ENCODE measurements around the gene GMPS. TPM values are rescaled to one million over a fixed set of nuclear protein-coding genes. Genes with fewer than 3 reads are reported as not detected.

Gene GMPS
- total and polyA plus RNA-seq, 2 of the 13 experiments (the other 11 are each of a cell fraction or from before 2014, with no cell fraction given), result 29.6 to 85.5 TPM

GRCh38 chr3:155854141-155854940 is 16.1 kb upstream of the GMPS start, which contains the start of gene SLC33A1 (continued):
- TF ChIP-seq ZNF275 (CRISPR knock-in tag; IDR thresholded peaks at IDR 0.05; ENCODE audit: borderline replicate concordance) (no peak), GABPA (IDR thresholded peaks at IDR 0.05; ENCODE audit: low read depth, low read length) (peak; percentile 98), GABPA (CRISPR knock-in tag; IDR thresholded peaks at IDR 0.05; ENCODE audit: low read depth) (peak; percentile 99), NCOA2 (CRISPR knock-in tag; IDR thresholded peaks at IDR 0.05) (peak; percentile 77), REPIN1 (CRISPR knock-in tag; IDR thresholded peaks at IDR 0.05; ENCODE audit: borderline replicate concordance, low read depth) (peak; percentile 99), PATZ1 (CRISPR knock-in tag; IDR thresholded peaks at IDR 0.05) (peak; percentile 67; the same call in 1 of the 2 replicates), MTA3 (CRISPR knock-in tag; IDR thresholded peaks at IDR 0.05) (no peak), TCF12 (IDR thresholded peaks at IDR 0.05) (no peak), TCF12 (CRISPR knock-in tag; IDR thresholded peaks at IDR 0.05) (no peak), PHF21A (CRISPR knock-in tag; IDR thresholded peaks at IDR 0.05) (peak; percentile 98), ZNF292 (CRISPR knock-in tag; IDR thresholded peaks at IDR 0.05; ENCODE audit: borderline replicate concordance, low read depth) (no peak; the same call in 1 of the 2 replicates), BRF2 (CRISPR knock-in tag; IDR thresholded peaks at IDR 0.05) (peak; percentile 78; the same call in 1 of the 2 replicates), SMAD9 (CRISPR knock-in tag; IDR thresholded peaks at IDR 0.05) (0 out of 2 replicates have a peak, but pooled peaks have one; percentile 50), CHD4 (IDR thresholded peaks at IDR 0.05; ENCODE audit: borderline replicate concordance, low read length) (no peak; the same call in 1 of the 2 replicates), ZNF580 (CRISPR knock-in tag; IDR thresholded peaks at IDR 0.05; ENCODE audit: borderline replicate concordance, low read depth) (peak; percentile 96), SAP130 (CRISPR knock-in tag; IDR thresholded peaks at IDR 0.05; ENCODE audit: low read depth) (peak; percentile 98), RELA (CRISPR knock-in tag; IDR thresholded peaks at IDR 0.05) (no peak), ELK4 (CRISPR knock-in tag; IDR thresholded peaks at IDR 0.05; ENCODE audit: borderline replicate concordance) (0 out of 2 replicates have a peak, but pooled peaks have one; percentile 21), ZC3H13 (CRISPR knock-in tag; IDR thresholded peaks at IDR 0.05) (no peak; the same call in 1 of the 2 replicates), ARNT2 (CRISPR knock-in tag; IDR thresholded peaks at IDR 0.05; ENCODE audit: low read depth) (peak; percentile 85), HDAC1 (CRISPR knock-in tag; IDR thresholded peaks at IDR 0.05) (peak; percentile 98), BRD4 (CRISPR knock-in tag; IDR thresholded peaks at IDR 0.05) (no peak; the same call in 1 of the 2 replicates), CREBL2 (CRISPR knock-in tag; IDR thresholded peaks at IDR 0.05; ENCODE audit: borderline replicate concordance) (0 out of 2 replicates have a peak, but pooled peaks have one; percentile 19), RXRB (CRISPR knock-in tag; IDR thresholded peaks at IDR 0.05; ENCODE audit: borderline replicate concordance) (peak; percentile 87), PHB2 (IDR thresholded peaks at IDR 0.05; ENCODE audit: partially characterized antibody) (no peak)
